AG10803 (cell line): ENCODE data around the gene CABP4.

Source experiments
- DNase-seq: peaks from one replicate; pipeline ENCODE4 v3.0.0; 2010; ENCODE audit warnings: low read depth
- H3K4me3 ChIP-seq: 2 replicates; pipeline ENCODE4 v1.5.1; 2011; ENCODE audit warnings: mild to moderate bottlenecking, low read length, control low read depth
- CTCF ChIP-seq: conservative IDR thresholded peaks from 2 replicates; pipeline ENCODE4 v1.5.1; 2011; ENCODE audit warnings: mild to moderate bottlenecking, low read length, control low read depth, inconsistent platforms

The CABP4 gene

GRCh38 chr11:67437809-67438157 lies 17.4 kb upstream of the CABP4 start:
- DNase-seq: no peak
- H3K4me3 ChIP-seq: no peak overlapping the region
- no peak for TF ChIP-seq CTCF

DNA sequence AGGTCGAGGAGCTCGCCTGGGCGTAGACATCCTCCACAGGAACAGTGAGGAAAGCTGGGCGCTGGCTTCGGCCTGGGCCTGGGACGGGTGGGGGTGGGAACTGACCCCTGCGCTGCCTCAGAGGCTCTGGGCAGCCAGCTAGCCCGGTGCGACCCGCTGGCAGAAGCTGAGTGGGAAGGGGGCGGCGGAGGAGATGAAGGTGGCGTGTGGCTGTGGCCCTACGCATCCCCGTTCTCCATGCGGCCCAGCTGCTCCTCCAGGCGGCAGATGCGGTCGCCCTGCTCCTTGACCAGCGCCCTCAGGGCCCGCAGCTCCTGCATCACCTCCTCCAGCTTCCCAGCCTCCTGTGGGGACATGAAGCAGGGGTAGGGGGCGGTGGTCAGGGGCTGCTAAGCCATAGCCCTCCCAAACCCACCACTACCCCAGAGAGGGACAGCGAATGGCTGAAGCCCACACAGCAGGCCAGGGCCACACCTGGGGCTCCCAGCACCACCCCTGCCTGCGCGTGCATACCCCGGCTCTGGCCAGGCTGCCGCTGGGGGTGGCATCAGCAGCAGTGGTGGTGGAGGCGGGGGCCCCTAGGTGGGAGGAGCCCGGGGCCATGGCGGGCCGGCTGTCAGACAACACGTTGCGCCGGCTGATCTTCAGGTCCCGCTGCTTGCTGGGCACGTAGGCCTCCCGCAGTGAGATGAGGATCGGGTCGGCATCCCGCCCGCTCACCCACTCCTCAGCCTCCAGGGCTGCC lies 16.8 kb upstream of the CABP4 start:
- no peak overlapping the region for H3K4me3 ChIP-seq

DNA sequence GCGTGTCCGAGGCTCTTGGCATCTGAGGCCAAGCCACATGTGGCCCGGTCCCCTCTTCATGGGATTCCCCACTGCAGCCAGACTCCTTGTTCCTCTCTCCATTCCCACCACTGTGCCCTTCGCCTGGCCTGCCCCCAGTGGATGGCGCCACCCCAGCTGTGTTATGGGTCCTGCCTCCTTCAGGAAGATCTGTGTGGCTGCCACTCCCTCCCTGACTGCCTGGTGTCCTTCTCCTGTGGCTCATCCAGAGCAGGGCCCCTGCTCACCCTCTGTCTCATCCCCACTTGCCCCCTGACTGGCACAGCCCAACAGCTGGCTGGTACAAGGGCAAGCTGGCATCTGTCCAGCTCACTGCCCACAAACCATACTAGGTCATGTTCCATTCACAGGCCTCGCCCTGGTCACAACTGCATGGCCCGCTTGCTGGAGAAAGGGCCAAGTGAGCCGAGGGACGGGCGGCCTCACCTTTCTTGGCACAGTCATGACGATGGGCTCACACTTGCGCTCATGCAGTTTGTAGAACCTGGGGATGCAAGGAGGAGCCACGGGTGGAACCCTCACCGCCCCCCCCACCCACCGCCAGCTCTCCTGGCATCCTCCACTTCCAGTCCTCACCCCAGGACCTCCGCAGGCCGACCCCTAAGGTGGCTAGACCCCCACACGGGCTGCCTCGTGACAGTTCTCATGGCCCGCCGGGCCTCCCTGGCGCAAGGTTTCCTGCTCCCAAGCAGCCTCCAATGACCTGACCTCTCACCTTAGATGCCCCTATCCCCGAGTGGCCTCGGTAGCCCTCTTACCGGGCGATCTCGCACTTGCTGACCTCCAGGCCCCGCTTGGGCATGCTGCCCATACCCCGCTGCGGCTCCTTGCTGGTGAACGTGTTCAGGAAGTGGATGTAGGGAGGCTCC lies 15.6 kb upstream of the CABP4 start:
- H3K4me3 ChIP-seq: no peak overlapping the region
- peak; percentile 15; the same call in 1 of the 2 replicates for TF ChIP-seq CTCF
- peak; percentile 16 for DNase-seq

More for the DNA sequence above, 16.8 kb upstream of the CABP4 start:
- no peak for DNase-seq
- no peak for TF ChIP-seq CTCF

- no peak for DNase-seq
- H3K4me3 ChIP-seq: no peak overlapping the region
- no peak for TF ChIP-seq CTCF
Measured at GRCh38 chr11:67440229-67441097, 14.7 kb upstream of the CABP4 start.

GRCh38 chr11:67441098-67441563 lies 14.0 kb upstream of the CABP4 start:
- no peak for DNase-seq
- H3K4me3 ChIP-seq: no peak overlapping the region
- TF ChIP-seq CTCF: no peak

DNA sequence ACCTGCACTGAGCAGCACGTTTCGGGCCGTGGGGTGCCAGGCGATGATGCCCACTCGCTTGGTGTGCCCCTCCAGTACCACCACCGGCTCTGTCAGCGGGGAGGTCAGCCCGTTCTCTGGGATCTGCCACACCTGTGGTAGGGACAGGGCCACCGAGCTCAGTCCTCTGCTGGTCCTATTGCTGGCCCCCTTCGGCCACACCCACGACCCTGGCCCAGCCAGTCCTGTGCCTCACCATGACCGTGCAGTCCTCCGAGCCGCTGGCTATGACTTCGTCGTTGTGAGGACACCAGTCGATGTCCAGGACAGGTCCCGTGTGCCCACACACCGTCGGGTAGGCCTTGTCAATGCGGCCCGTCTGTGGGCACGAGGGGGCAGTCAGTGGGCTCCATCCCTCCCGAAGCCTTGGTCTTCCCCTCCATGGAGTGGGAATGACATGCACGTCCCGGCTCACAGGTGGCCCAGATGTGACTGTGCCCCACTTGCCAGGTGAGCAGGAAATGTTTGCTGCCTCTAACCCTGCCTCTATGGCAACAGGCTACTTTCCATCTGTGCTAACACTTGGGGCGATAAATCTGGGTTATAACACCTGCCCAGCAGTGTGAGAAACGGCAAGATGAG lies 13.3 kb upstream of the CABP4 start:
- DNase-seq: no peak
- no peak for TF ChIP-seq CTCF
- H3K4me3 ChIP-seq: peak overlapping the region; percentile 82; the same call in 1 of the 2 replicates
